Measurements from ENCODE around the gene LDB2. TPM values are rescaled to one million over a fixed set of nuclear protein-coding genes. Genes with fewer than 3 reads are reported as not detected.

LDB2 gene
- total RNA-seq, 2 experiments from 2014 or later: not detected

DNA sequence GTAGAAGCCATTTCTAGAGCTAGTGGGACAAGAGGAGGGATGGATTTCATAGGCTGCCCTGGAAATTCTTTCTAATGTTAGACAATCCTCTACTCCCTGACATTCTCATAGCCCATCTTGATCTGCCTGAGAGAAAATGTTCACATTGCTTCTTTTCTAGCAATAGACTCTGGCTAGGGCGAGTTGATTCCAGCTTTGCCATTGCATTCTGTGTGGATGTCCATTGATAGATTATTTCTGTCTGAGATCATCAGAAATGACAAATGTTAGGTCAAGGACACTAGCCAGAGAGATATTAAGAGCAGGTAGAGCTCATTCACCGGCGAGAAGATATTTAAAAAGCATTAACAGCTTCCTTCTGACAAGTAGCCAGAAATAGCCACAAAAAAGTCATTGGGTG lies 184.7 kb downstream of the LDB2 start:
- Histone ChIP-seq H3K4me3 (ENCODE audit: low read depth, low read length, poor library complexity, severe bottlenecking) (no peak overlapping the region), H4K20me1 (ENCODE audit: insufficient read depth, low read length) (no peaks in the 10 kb centered on the region), H2AFZ (ENCODE audit: low read length) (no peak overlapping the region), H3K4me1 (ENCODE audit: insufficient read depth, low read length, poor library complexity, severe bottlenecking) (no peaks in the 10 kb centered on the region), H3K9me3 (ENCODE audit: low read length) (no peaks in the 10 kb centered on the region), H3K79me2 (ENCODE audit: insufficient read depth, low read depth, low read length) (no peaks in the 10 kb centered on the region), H3K36me3 (ENCODE audit: insufficient read depth, low read length) (no peaks in the 10 kb centered on the region), H3K4me2 (ENCODE audit: low read length) (no peak overlapping the region), H3K9me2 (ENCODE audit: insufficient read depth, low read length) (no peaks in the 10 kb centered on the region), H3K27ac (ENCODE audit: low read depth, low read length, poor library complexity, severe bottlenecking) (no peak overlapping the region)
- TF ChIP-seq EZH2phosphoT487 (IDR thresholded peaks at IDR 0.05; ENCODE audit: borderline replicate concordance, low read depth, low read length): no peak
- TF ChIP-seq, protein P1, sequence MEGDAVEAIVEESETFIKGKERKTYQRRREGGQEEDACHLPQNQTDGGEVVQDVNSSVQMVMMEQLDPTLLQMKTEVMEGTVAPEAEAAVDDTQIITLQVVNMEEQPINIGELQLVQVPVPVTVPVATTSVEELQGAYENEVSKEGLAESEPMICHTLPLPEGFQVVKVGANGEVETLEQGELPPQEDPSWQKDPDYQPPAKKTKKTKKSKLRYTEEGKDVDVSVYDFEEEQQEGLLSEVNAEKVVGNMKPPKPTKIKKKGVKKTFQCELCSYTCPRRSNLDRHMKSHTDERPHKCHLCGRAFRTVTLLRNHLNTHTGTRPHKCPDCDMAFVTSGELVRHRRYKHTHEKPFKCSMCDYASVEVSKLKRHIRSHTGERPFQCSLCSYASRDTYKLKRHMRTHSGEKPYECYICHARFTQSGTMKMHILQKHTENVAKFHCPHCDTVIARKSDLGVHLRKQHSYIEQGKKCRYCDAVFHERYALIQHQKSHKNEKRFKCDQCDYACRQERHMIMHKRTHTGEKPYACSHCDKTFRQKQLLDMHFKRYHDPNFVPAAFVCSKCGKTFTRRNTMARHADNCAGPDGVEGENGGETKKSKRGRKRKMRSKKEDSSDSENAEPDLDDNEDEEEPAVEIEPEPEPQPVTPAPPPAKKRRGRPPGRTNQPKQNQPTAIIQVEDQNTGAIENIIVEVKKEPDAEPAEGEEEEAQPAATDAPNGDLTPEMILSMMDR (conservative IDR thresholded peaks at IDR 0.05; ENCODE audit: low read length): no peak
- ChIA-PET CTCF (ENCODE audit: unreplicated experiment) (no interaction called here), POLR2A (interaction anchor here (1.0 kb wide), 1 partner anchor 15 kb away, joined by 4 read pairs; no protein-coding TSS in a partner anchor)
- DNase-seq (ENCODE audit: low spot score): no peak
- no TSS peak for BruUV-seq (replicated peaks)
- intact Hi-C loops (cut with micrococcal nuclease; ENCODE audit: unreplicated experiment): no loop called here

DNA sequence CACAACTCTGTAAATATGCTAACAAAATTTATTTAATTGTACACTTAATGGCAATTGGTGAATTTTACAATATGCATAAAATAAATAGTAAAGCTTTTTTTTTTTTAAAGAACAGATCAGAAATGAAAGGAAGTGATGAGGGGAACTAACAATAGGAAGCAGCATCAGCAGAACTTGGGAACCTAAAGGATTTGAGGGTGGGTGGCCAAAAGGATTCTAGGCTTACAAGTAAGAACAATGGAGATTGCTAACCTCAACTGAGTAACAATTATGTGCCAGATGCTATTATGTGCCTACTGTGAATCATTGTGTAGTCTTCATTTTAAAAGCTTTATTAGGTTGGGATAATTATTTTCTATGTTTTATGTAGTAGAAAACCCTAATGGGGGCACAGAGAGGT lies 185.2 kb downstream of the LDB2 start:
- Histone ChIP-seq H3K36me3 (ENCODE audit: insufficient read depth, low read length) (no peaks in the 10 kb centered on the region), H3K27ac (ENCODE audit: low read depth, low read length, poor library complexity, severe bottlenecking) (no peak overlapping the region), H3K79me2 (ENCODE audit: insufficient read depth, low read depth, low read length) (no peaks in the 10 kb centered on the region), H4K20me1 (ENCODE audit: insufficient read depth, low read length) (no peaks in the 10 kb centered on the region), H3K4me3 (ENCODE audit: low read depth, low read length, poor library complexity, severe bottlenecking) (no peak overlapping the region), H3K9me3 (ENCODE audit: low read length) (no peaks in the 10 kb centered on the region), H3K9me2 (ENCODE audit: insufficient read depth, low read length) (no peaks in the 10 kb centered on the region), H3K4me2 (ENCODE audit: low read length) (no peak overlapping the region), H3K4me1 (ENCODE audit: insufficient read depth, low read length, poor library complexity, severe bottlenecking) (no peaks in the 10 kb centered on the region), H2AFZ (ENCODE audit: low read length) (no peak overlapping the region)
- CTCF ChIA-PET (ENCODE audit: unreplicated experiment): no interaction called here
- no TSS peak for BruUV-seq (replicated peaks)
- POLR2A ChIA-PET: interaction anchor here (0.6 to 1.0 kb wide), 2 partner anchors 16 to 21 kb away, joined by 3 to 4 read pairs; no protein-coding TSS in a partner anchor
- DNase-seq (ENCODE audit: low spot score): no peak
- intact Hi-C loops (cut with micrococcal nuclease; ENCODE audit: unreplicated experiment): no loop called here
- TF ChIP-seq, protein P1 (conservative IDR thresholded peaks at IDR 0.05; ENCODE audit: low read length): no peak
- no peak for TF ChIP-seq EZH2phosphoT487 (IDR thresholded peaks at IDR 0.05; ENCODE audit: borderline replicate concordance, low read depth, low read length)

DNA sequence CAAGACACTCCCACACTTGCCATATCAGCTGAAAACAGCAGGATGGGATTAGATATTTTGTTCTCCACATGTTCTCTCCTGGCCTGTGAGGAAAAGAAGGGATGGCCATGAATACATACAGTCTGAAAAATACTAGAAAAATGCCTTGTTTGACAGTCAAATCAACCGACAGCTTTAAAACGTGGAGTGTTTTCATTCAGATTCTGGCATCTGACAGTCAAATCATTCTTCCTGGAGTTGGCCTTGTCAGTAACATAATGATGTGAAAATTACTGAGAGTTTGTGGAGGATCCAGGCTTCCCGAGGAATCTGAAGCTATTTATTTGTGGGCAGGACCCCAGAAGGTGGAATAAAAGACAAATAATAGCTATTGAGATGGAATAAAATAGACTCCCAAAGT lies 188.2 kb downstream of the LDB2 start:
- BruUV-seq (replicated peaks): no TSS peak
- Histone ChIP-seq H3K4me2 (ENCODE audit: low read length) (no peak overlapping the region), H4K20me1 (ENCODE audit: insufficient read depth, low read length) (no peaks in the 10 kb centered on the region), H3K36me3 (ENCODE audit: insufficient read depth, low read length) (no peaks in the 10 kb centered on the region), H3K79me2 (ENCODE audit: insufficient read depth, low read depth, low read length) (no peaks in the 10 kb centered on the region), H3K27ac (ENCODE audit: low read depth, low read length, poor library complexity, severe bottlenecking) (no peak overlapping the region), H3K4me1 (ENCODE audit: insufficient read depth, low read length, poor library complexity, severe bottlenecking) (no peaks in the 10 kb centered on the region), H2AFZ (ENCODE audit: low read length) (no peak overlapping the region), H3K4me3 (ENCODE audit: low read depth, low read length, poor library complexity, severe bottlenecking) (no peak overlapping the region), H3K9me2 (ENCODE audit: insufficient read depth, low read length) (no peaks in the 10 kb centered on the region), H3K9me3 (ENCODE audit: low read length) (no peaks in the 10 kb centered on the region)
- no peak for DNase-seq (ENCODE audit: low spot score)
- TF ChIP-seq EZH2phosphoT487 (IDR thresholded peaks at IDR 0.05; ENCODE audit: borderline replicate concordance, low read depth, low read length): no peak
- TF ChIP-seq, protein P1 (conservative IDR thresholded peaks at IDR 0.05; ENCODE audit: low read length): no peak
- POLR2A ChIA-PET: interaction anchor here (0.6 to 1.0 kb wide), 4 partner anchors 19 to 375 kb away, joined by 3 to 4 read pairs (median 3); no protein-coding TSS in a partner anchor
- CTCF ChIA-PET (ENCODE audit: unreplicated experiment): no interaction called here
- intact Hi-C loops (cut with micrococcal nuclease; ENCODE audit: unreplicated experiment): no loop called here
